ENCODE measurements around the gene ANTKMT. TPM values are rescaled to one million over a fixed set of nuclear protein-coding genes. Genes with fewer than 3 reads are reported as not detected.

ANTKMT gene
- total RNA-seq, 4 donors from 2014 or later = 23.5 to 46.2 (median 31.0) TPM

DNA sequence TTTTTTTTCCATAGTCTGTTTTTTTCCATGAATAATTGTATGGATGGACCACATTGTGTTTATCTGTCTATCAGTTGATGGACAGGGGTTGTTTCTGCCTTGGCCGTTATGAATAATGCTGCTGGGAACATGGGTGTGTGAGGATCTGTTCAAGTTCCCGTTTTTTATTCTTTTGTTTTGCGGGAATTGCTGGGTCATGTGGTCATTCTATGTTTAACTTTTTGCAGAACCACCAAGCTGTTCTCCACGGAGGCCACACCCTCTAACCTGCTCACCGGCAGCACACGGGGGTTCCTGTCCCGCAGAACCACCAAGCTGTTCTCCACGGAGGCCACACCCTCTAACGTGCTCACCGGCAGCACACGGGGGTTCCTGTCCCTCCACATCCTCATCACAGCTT, 33.7 kb downstream of the ANTKMT start:
- Histone ChIP-seq H3K4me1 (no peaks in the 10 kb centered on the region), H3K27me3 (peaks cover 53% of the 10 kb centered on the region), H3K9me3 (no peaks in the 10 kb centered on the region), H3K27ac (no peak overlapping the region), H3K4me3 (no peak overlapping the region), H3K36me3 (no peaks in the 10 kb centered on the region)
- TF ChIP-seq POLR2A (IDR thresholded peaks at IDR 0.05) (no peak), EP300 (IDR thresholded peaks at IDR 0.05) (no peak), CTCF (IDR thresholded peaks at IDR 0.05) (no peak), POLR2AphosphoS5 (IDR thresholded peaks at IDR 0.05) (no peak)
- 45 to 47% methylated on average over 6 of the region's 11 CpGs for WGBS, 2 donors (ENCODE audit: low coverage in 1 of 2)
- no peak for ATAC-seq

- no peaks in the 10 kb centered on the region for H3K36me3 ChIP-seq
- no peaks in the 10 kb centered on the region for H3K9me3 ChIP-seq
- no peak for ATAC-seq
- WGBS, 2 donors (ENCODE audit: low coverage in 1 of 2) = 90 to 92% methylated on average over 5 of the region's 5 CpGs
- no peak overlapping the region for H3K4me3 ChIP-seq
- H3K27me3 ChIP-seq = peaks cover 54% of the 10 kb centered on the region
- H3K4me1 ChIP-seq = no peaks in the 10 kb centered on the region
- no peak overlapping the region for H3K27ac ChIP-seq
- TF ChIP-seq POLR2A (IDR thresholded peaks at IDR 0.05) (no peak), CTCF (IDR thresholded peaks at IDR 0.05) (no peak), EP300 (IDR thresholded peaks at IDR 0.05) (no peak), POLR2AphosphoS5 (IDR thresholded peaks at IDR 0.05) (no peak)
These were observed 35.5 kb downstream of the ANTKMT start for GRCh38 chr16:756428-756827.

DNA sequence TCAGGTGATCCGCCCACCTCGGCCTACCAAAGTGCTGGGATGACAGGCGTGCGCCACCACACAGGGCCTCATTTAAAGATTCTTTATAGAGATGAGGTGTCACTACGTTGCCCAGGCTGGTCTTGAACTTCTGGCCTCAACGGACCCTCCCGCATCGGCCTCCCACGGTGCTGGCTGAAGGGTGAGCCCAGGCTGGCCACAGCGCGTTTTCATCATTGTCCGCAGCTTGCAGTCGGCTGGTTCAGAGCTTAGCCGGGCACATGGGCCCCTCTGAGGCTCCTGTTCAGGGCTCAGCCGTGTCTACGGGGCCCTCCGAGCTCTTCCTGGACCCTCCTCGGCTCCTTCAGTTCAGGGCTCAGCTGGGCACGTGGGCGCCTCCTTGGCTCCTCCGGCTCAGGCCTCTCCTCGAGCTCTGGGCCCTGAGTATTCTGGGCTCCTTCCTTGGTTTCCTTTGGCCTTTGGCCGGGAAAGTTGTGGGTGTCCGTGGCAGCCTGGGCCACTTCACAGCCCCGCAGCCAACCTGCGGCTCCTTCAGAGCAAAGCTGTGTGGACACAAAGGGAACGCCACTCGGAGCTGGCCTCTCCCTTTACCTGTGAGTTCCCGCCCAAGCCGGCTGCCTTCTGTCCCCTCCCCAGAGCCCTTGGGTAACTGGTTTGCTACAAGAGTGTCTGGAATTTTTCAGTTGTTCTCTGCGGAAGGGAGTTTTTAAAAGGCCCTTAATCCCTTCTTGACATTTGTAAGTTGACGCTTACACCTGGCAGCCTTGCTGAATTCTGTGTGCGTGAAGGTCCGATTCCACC, 38.4 kb downstream of the ANTKMT start:
- Histone ChIP-seq H3K9me3 (no peaks in the 10 kb centered on the region), H3K27me3 (peaks cover 53% of the 10 kb centered on the region), H3K27ac (no peak overlapping the region), H3K36me3 (no peaks in the 10 kb centered on the region), H3K4me1 (no peaks in the 10 kb centered on the region), H3K4me3 (no peak overlapping the region)
- WGBS, 2 donors (ENCODE audit: low coverage in 1 of 2) = 51% methylated on average over 4 of the region's 34 CpGs; no CpG with 5 or more reads in 1 of the 2 donors
- TF ChIP-seq CTCF (IDR thresholded peaks at IDR 0.05) (no peak), EP300 (IDR thresholded peaks at IDR 0.05) (no peak), POLR2AphosphoS5 (IDR thresholded peaks at IDR 0.05) (no peak), POLR2A (IDR thresholded peaks at IDR 0.05) (no peak)
- ATAC-seq = no peak

DNA sequence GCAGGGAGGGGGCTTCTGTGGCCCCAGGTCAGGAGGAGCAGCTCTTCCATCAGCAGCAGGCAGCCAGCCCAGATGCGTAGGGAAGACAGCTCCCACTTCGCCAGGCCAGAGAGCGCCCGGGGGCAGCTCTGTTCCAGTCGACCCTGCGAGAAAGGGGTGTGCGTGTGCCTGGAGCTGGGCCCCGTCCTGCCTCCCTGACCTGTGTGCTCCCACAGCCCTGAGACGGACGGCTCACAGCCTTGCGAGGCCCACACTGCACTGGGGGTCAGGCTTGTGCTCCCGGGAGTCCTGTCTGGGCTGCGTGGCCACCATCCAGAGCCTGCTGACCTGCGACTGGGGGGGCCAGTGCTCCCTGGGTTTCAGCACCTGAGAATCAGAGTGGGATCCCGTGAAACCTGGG, 39.1 kb downstream of the ANTKMT start:
- no peaks in the 10 kb centered on the region for H3K36me3 ChIP-seq
- no peaks in the 10 kb centered on the region for H3K4me1 ChIP-seq
- TF ChIP-seq CTCF (IDR thresholded peaks at IDR 0.05) = no peak
- TF ChIP-seq POLR2AphosphoS5 (IDR thresholded peaks at IDR 0.05) = no peak
- no peak for TF ChIP-seq POLR2A (IDR thresholded peaks at IDR 0.05)
- no peak for TF ChIP-seq EP300 (IDR thresholded peaks at IDR 0.05)
- H3K9me3 ChIP-seq = no peaks in the 10 kb centered on the region
- 53 to 80% methylated on average over 2 to 3 of the region's 15 CpGs for WGBS, 2 donors (ENCODE audit: low coverage in 1 of 2)
- no peak overlapping the region for H3K4me3 ChIP-seq
- no peak for ATAC-seq
- no peak overlapping the region for H3K27ac ChIP-seq
- H3K27me3 ChIP-seq = peaks cover 53% of the 10 kb centered on the region

Data from gastroesophageal sphincter (tissue), 4 donors.